H9 (cell line): ENCODE measurements around the gene CREBRF. TPM values are rescaled to one million over a fixed set of nuclear protein-coding genes. Genes with fewer than 3 reads are reported as not detected.
A peak's percentile ranks its signal among the peaks of the same experiment; 100 is the strongest.

Experiments
- DNase-seq: peaks from one replicate; pipeline ENCODE4 v3.0.0-alpha.2; 2017
- H2AFZ ChIP-seq: one replicate; pipeline ENCODE4 v1.6.1; 2013; ENCODE audit warnings: mild to moderate bottlenecking, low read length, control low read depth, moderate library complexity
- H2AK5ac ChIP-seq: 2 replicates; pipeline ENCODE4 v1.6.1; 2013; ENCODE audit warnings: low read length, control low read depth, mixed read lengths; ENCODE audit not compliant: insufficient read length
- H2BK120ac ChIP-seq: one replicate; pipeline ENCODE4 v1.6.1; 2013; ENCODE audit warnings: low read depth, mild to moderate bottlenecking, low read length, control low read depth, inconsistent platforms; ENCODE audit not compliant: poor library complexity, severe bottlenecking
- H2BK12ac ChIP-seq: 2 replicates; pipeline ENCODE4 v1.6.1; 2013; ENCODE audit warnings: low read length, control low read depth, mixed read lengths, low read depth; ENCODE audit not compliant: insufficient read length
- H2BK15ac ChIP-seq: 2 replicates; pipeline ENCODE4 v1.6.1; 2013; ENCODE audit warnings: low read depth, low read length, control low read depth
- H2BK20ac ChIP-seq: one replicate; pipeline ENCODE4 v1.6.1; 2013; ENCODE audit warnings: low read depth, mild to moderate bottlenecking, low read length, control low read depth, inconsistent platforms; ENCODE audit not compliant: poor library complexity, severe bottlenecking
- H2BK5ac ChIP-seq: 2 replicates; pipeline ENCODE4 v1.6.1; 2013; ENCODE audit warnings: low read length, control low read depth, mixed read lengths; ENCODE audit not compliant: insufficient read length
- H3K14ac ChIP-seq: 2 replicates; pipeline ENCODE4 v1.6.1; 2013; ENCODE audit warnings: low read length, control low read depth; ENCODE audit not compliant: insufficient read depth
- H3K18ac ChIP-seq: 2 replicates; pipeline ENCODE4 v1.6.1; 2013; ENCODE audit warnings: low read depth, mild to moderate bottlenecking, mixed read lengths, low read length, control low read depth; ENCODE audit not compliant: insufficient read length
- H3K23ac ChIP-seq: 2 replicates; pipeline ENCODE4 v1.6.1; 2013; ENCODE audit warnings: low read length, control low read depth, mixed read lengths, low read depth; ENCODE audit not compliant: insufficient read length
- H3K23me2 ChIP-seq: 2 replicates; pipeline ENCODE4 v1.6.1; 2013; ENCODE audit warnings: low read depth, mild to moderate bottlenecking, mixed read lengths, low read length, control low read depth; ENCODE audit not compliant: insufficient read length, poor library complexity, severe bottlenecking
- H3K27ac ChIP-seq: 2 replicates; pipeline ENCODE4 v1.5.1; 2013; ENCODE audit warnings: low read length, control low read depth, mixed read lengths, low read depth; ENCODE audit not compliant: insufficient read length
- H3K27me3 ChIP-seq: 2 replicates; pipeline ENCODE4 v1.6.1; 2013; ENCODE audit warnings: low read length, control low read depth, inconsistent platforms; ENCODE audit not compliant: insufficient read depth
- H3K4ac ChIP-seq: 2 replicates; pipeline ENCODE4 v1.6.1; 2013; ENCODE audit warnings: low read depth, mild to moderate bottlenecking, control low read depth, inconsistent platforms, low read length, moderate library complexity
- H3K4me1 ChIP-seq: 2 replicates; pipeline ENCODE4 v1.6.1; 2013; ENCODE audit warnings: low read length, control low read depth, inconsistent platforms; ENCODE audit not compliant: insufficient read depth
- H3K4me2 ChIP-seq: 2 replicates; pipeline ENCODE4 v1.6.1; 2013; ENCODE audit warnings: low read length, control low read depth, mixed read lengths; ENCODE audit not compliant: insufficient read length, insufficient read depth
- H3K56ac ChIP-seq: 2 replicates; pipeline ENCODE4 v1.6.1; 2013; ENCODE audit warnings: low read depth, mild to moderate bottlenecking, mixed read lengths, low read length, control low read depth; ENCODE audit not compliant: insufficient read length
- H3K79me1 ChIP-seq: 2 replicates; pipeline ENCODE4 v1.6.1; 2013; ENCODE audit warnings: low read depth, mild to moderate bottlenecking, moderate library complexity, low read length, control low read depth, inconsistent platforms; ENCODE audit not compliant: insufficient read depth, poor library complexity, severe bottlenecking
- H3K79me2 ChIP-seq: 2 replicates; pipeline ENCODE4 v1.6.1; 2013; ENCODE audit warnings: low read length, control low read depth, inconsistent platforms; ENCODE audit not compliant: insufficient read depth
- H3K9ac ChIP-seq: 2 replicates; pipeline ENCODE4 v1.6.1; 2013; ENCODE audit warnings: low read length, control low read depth, mixed read lengths; ENCODE audit not compliant: insufficient read length; ENCODE audit errors: extremely low read depth
- H3K9me3 ChIP-seq: one replicate; pipeline ENCODE4 v1.6.1; 2013; ENCODE audit warnings: low read depth, low read length, inconsistent platforms; ENCODE audit not compliant: control insufficient read depth
- H3T11ph ChIP-seq: one replicate; pipeline ENCODE4 v1.6.1; 2013; ENCODE audit warnings: mild to moderate bottlenecking, low read length, control low read depth, inconsistent platforms
- H4K20me1 ChIP-seq: one replicate; pipeline ENCODE4 v1.6.1; 2013; ENCODE audit not compliant: control insufficient read depth, insufficient read length, insufficient read depth
- H4K5ac ChIP-seq: 2 replicates; pipeline ENCODE4 v1.6.1; 2013; ENCODE audit warnings: low read depth, mild to moderate bottlenecking, mixed read lengths, low read length, control low read depth; ENCODE audit not compliant: insufficient read length
- H4K8ac ChIP-seq: replicated peaks from 2 replicates; pipeline ENCODE4 v1.6.1; 2013; ENCODE audit warnings: low read length, control low read depth, mixed read lengths, low read depth; ENCODE audit not compliant: insufficient read length
- H4K91ac ChIP-seq: 2 replicates; pipeline ENCODE4 v1.6.1; 2013; ENCODE audit warnings: low read depth, mild to moderate bottlenecking, moderate library complexity, mixed read lengths, low read length, control low read depth; ENCODE audit not compliant: insufficient read length
- H3K27ac Mint-ChIP-seq, 3 experiments: 2 replicates in 2 of 3; 3 replicates in 1 of 3; pipeline ENCODE4 v1.8.0; 2020 to 2021; ENCODE audit warnings: mixed read lengths in 3 of 3, mild to moderate bottlenecking in 1 of 3, moderate library complexity in 1 of 3
- H3K27me3 Mint-ChIP-seq: 2 replicates; pipeline ENCODE4 v1.8.0; 2021; ENCODE audit warnings: low read depth, mild to moderate bottlenecking, moderate library complexity, mixed read lengths
- H3K36me3 Mint-ChIP-seq, 3 experiments: 2 replicates in 2 of 3; 3 replicates in 1 of 3; pipeline ENCODE4 v1.8.0; 2020 to 2021; ENCODE audit warnings: low read depth in 3 of 3, mixed read lengths in 3 of 3; ENCODE audit not compliant: insufficient read depth in 1 of 3
- H3K4me1 Mint-ChIP-seq, 2 experiments: 2 replicates each; pipeline ENCODE4 v1.8.0; 2020; ENCODE audit warnings: mixed read lengths in 2 of 2
- H3K4me3 Mint-ChIP-seq, 2 experiments: 2 replicates in 1 of 2; 3 replicates in 1 of 2; pipeline ENCODE4 v1.8.0; 2020 to 2021; ENCODE audit warnings: mild to moderate bottlenecking in 2 of 2, mixed read lengths in 2 of 2, moderate library complexity in 1 of 2
- H3K9me3 Mint-ChIP-seq, 2 experiments: 2 replicates in 1 of 2; 3 replicates in 1 of 2; pipeline ENCODE4 v1.8.0; 2020; ENCODE audit warnings: mild to moderate bottlenecking in 2 of 2, mixed read lengths in 2 of 2, moderate library complexity in 1 of 2
- CTCF ChIP-seq: fragments of 200-600 bp; sonication (generic); conservative IDR thresholded peaks from 3 replicates; pipeline ENCODE4 v1.8.0; 2021; ENCODE audit warnings: antibody characterized with exemption, mild to moderate bottlenecking
- WGBS: extraction: QIAGEN DNeasy Blood & Tissue Kit; methylation state at CpG from one replicate; pipeline ENCODE4 v1.1.7; 2013; ENCODE audit warnings: missing lambda C conversion rate, low lambda C conversion rate, mixed read lengths; ENCODE audit not compliant: insufficient read length; ENCODE audit errors: extremely low coverage; 5-methylcytosine and 5-hydroxymethylcytosine counted together
- total RNA-seq: library from RNA; stranded (reverse); gene quantifications from 2 replicates; pipeline ENCODE4 v1.2.1, GENCODE V29; 2021

Gene CREBRF
- total RNA-seq, 1 experiment from 2014 or later: 2.7 TPM

- Histone ChIP-seq H2BK120ac (no peak overlapping the region), H3K79me2 (no peaks in the 10 kb centered on the region), H3K18ac (no peak overlapping the region), H3T11ph (no peak overlapping the region), H3K9me3 (no peaks in the 10 kb centered on the region), H4K91ac (no peak overlapping the region), H4K20me1 (no peaks in the 10 kb centered on the region), H3K4me2 (no peak overlapping the region), H3K27ac (no peak overlapping the region), H2AK5ac (no peak overlapping the region), H3K14ac (no peak overlapping the region), H3K79me1 (no peaks in the 10 kb centered on the region), H4K5ac (no peak overlapping the region), H2BK12ac (no peak overlapping the region), H2AFZ (no peak overlapping the region), H3K23ac (no peak overlapping the region), H3K4me1 (no peaks in the 10 kb centered on the region), H4K8ac (no peak overlapping the region), H3K56ac (no peak overlapping the region), H3K9ac (no peak overlapping the region), H2BK5ac (no peak overlapping the region), H3K4ac (no peak overlapping the region), H3K27me3 (no peaks in the 10 kb centered on the region), H2BK15ac (no peak overlapping the region), H3K23me2 (no peaks in the 10 kb centered on the region), H2BK20ac (no peak overlapping the region)
- Mint-ChIP-seq H3K9me3 (no peaks in the 10 kb centered on the region), H3K4me3 (no peak overlapping the region), H3K27me3 (no peaks in the 10 kb centered on the region), H3K27ac (0 out of 7 replicates have a peak overlapping the region, but pooled peaks of 1 of the 3 experiments have one; percentile 70), H3K4me1 (no peaks in the 10 kb centered on the region), H3K36me3 (peaks cover 2 to 41% (median 11%) of the 10 kb centered on the region in 3 experiments; a peak in 5 of 7 replicates)
- DNase-seq: no peak
- WGBS: no CpG with 5 or more reads among the region's 8 CpGs
- no peak for TF ChIP-seq CTCF
These were observed 102.2 kb downstream of the CREBRF start for GRCh38 chr5:173158366-173158765.
